ENCODE data around the gene MAPK9.

DNA sequence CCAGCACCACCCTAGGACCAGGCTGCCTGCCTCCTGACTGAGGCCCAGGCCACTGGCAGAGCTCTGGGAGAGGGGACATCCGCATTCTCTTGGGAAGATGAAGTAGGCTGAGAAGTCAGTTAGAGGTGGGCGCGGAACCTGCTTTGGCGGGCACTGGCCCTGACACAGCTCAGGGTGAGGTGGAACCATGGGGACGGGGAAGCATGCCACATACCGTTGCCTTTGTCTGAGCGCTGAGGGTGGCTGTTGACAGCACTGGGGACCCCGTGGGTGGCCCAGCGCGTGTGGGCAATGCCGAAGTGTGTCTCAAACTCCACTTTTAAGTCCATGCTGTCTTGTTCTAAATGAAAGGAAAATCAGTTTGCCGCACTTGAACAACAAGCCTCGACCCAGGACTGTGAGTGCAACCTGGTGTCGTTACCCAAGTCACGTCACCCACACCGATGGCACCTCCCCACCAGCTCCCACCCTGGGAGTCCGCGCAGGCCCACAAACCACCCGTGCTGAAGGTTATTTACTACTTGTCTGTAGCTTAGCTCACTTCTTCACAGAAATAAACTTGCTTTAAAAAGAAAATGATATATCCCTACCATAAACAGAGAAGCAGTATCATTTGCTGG is 43.8 kb upstream of the MAPK9 start:
- no peak for TF ChIP-seq EZH2 (IDR thresholded peaks at IDR 0.05; ENCODE audit: borderline replicate concordance, low read depth, low read length, severe bottlenecking)
- TF ChIP-seq, protein P1, sequence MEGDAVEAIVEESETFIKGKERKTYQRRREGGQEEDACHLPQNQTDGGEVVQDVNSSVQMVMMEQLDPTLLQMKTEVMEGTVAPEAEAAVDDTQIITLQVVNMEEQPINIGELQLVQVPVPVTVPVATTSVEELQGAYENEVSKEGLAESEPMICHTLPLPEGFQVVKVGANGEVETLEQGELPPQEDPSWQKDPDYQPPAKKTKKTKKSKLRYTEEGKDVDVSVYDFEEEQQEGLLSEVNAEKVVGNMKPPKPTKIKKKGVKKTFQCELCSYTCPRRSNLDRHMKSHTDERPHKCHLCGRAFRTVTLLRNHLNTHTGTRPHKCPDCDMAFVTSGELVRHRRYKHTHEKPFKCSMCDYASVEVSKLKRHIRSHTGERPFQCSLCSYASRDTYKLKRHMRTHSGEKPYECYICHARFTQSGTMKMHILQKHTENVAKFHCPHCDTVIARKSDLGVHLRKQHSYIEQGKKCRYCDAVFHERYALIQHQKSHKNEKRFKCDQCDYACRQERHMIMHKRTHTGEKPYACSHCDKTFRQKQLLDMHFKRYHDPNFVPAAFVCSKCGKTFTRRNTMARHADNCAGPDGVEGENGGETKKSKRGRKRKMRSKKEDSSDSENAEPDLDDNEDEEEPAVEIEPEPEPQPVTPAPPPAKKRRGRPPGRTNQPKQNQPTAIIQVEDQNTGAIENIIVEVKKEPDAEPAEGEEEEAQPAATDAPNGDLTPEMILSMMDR (IDR thresholded peaks at IDR 0.05; ENCODE audit: borderline replicate concordance, extremely low read depth, low read length, poor library complexity, severe bottlenecking), result no peak
